Skeletal muscle tissue (tissue), 4 donors: Measurements from ENCODE around the gene VSIG10. TPM values are rescaled to one million over a fixed set of nuclear protein-coding genes. Genes with fewer than 3 reads are reported as not detected.
"Not testable (repeated sequence)": the region's sequence is repeated elsewhere in the genome, so short reads cannot be mapped to it uniquely, and the experiment has no call there.

Experiments
- H3K27ac ChIP-seq: one replicate; pipeline ENCODE4 v1.7.0; 2013; ENCODE audit warnings: mild to moderate bottlenecking, low read depth, low read length, inconsistent platforms
- H3K27me3 ChIP-seq, 3 donors: one replicate each; pipeline ENCODE4 v1.7.0; 2013; ENCODE audit warnings: low read length in 3 of 3; ENCODE audit not compliant: control insufficient read depth in 3 of 3, insufficient read depth in 3 of 3
- H3K36me3 ChIP-seq, 3 donors: one replicate each; pipeline ENCODE4 v1.7.0; 2013; ENCODE audit warnings: low read length in 3 of 3; ENCODE audit not compliant: control insufficient read depth in 3 of 3, insufficient read depth in 3 of 3
- H3K4me1 ChIP-seq, 3 donors: one replicate each; pipeline ENCODE4 v1.7.0; 2013; ENCODE audit warnings: low read length in 3 of 3, mild to moderate bottlenecking in 3 of 3; ENCODE audit not compliant: control insufficient read depth in 3 of 3, insufficient read depth in 3 of 3
- H3K4me3 ChIP-seq, 3 donors: one replicate each; pipeline ENCODE4 v1.7.0; 2013; ENCODE audit warnings: low read length in 3 of 3
- H3K9ac ChIP-seq, 3 donors: one replicate each; pipeline ENCODE4 v1.7.0; 2013; ENCODE audit warnings: low read length in 3 of 3, mild to moderate bottlenecking in 3 of 3, moderate library complexity in 2 of 3, low read depth in 1 of 3
- H3K9me3 ChIP-seq, 3 donors: one replicate each; pipeline ENCODE4 v1.7.0; 2013; ENCODE audit warnings: low read length in 3 of 3; ENCODE audit not compliant: control insufficient read depth in 3 of 3
- total RNA-seq: library from RNA; depleted of rRNA; stranded (reverse); fragments of >200 nt; gene quantifications from one replicate; pipeline ENCODE4 v1.2.3, GENCODE V29; 2014
- donor health status: Osteomylitis.

The VSIG10 gene
- total RNA-seq, 1 donor from 2014 or later, result 20.4 TPM

DNA sequence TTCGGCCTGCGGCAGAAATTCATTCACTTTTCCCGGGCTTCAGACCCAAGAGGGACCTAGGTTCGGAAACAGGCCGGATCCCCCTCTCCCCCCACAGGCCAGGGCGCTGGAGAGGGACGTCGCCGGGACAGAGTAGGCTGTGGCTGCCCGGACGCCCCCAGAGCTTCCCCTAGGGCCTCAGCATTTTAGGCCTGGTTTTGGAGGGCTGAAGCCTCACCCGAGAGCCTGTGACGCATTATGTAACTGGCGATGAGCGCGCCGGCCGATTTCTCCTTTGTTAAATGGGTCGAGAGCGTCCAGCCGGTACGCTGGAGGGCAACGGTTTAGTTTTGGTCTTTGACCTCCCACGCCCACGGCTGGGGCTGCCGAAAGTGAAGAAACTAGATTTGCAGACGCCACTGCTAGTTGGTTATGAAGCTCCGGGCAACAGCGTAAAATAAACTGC lies 32.8 kb upstream of the VSIG10 start:
- Histone ChIP-seq H3K27ac (peak overlapping the region; percentile 89), H3K36me3 (peaks cover 18 to 25% (median 21%) of the 10 kb centered on the region in 3 donors), H3K4me3 (peak overlapping the region; percentile 85 to 93 (median 88)), H3K9me3 (no peaks in the 10 kb centered on the region), H3K4me1 (peaks cover 16 to 39% (median 25%) of the 10 kb centered on the region in 3 donors), H3K27me3 (no peaks in the 10 kb centered on the region), H3K9ac (peak overlapping the region; percentile 94 to 98 (median 94))

GRCh38 chr12:118135788-118136558 lies 32.2 kb upstream of the VSIG10 start, which contains the start of gene PEBP1:
Gene PEBP1 (plus strand): TSS chr12:118136124. CDS start chr12:118136210, 86 bp downstream.
- Histone ChIP-seq H3K9me3 (no peaks in the 10 kb centered on the region), H3K4me1 (peaks cover 16 to 40% (median 25%) of the 10 kb centered on the region in 3 donors), H3K36me3 (peaks cover 15 to 21% (median 17%) of the 10 kb centered on the region in 3 donors), H3K27ac (peak within 1 kb of the TSS; percentile 89), H3K9ac (peak within 1 kb of the TSS; percentile 94 to 98 (median 94)), H3K27me3 (no peaks in the 10 kb centered on the region), H3K4me3 (peak within 1 kb of the TSS; percentile 85 to 93 (median 88))

GRCh38 chr12:118129436-118129835 lies 25.6 kb upstream of the VSIG10 start:
- H3K36me3 ChIP-seq, H3K9me3 ChIP-seq, H3K9ac ChIP-seq, H3K4me3 ChIP-seq, H3K27ac ChIP-seq, H3K27me3 ChIP-seq: not testable (repeated sequence)
- H3K4me1 ChIP-seq, result peaks cover 3 to 10% (median 7%) of the 10 kb centered on the region in 3 donors

GRCh38 chr12:118127867-118128266 lies 24.1 kb upstream of the VSIG10 start:
- Histone ChIP-seq H3K4me3 (no peak overlapping the region), H3K9ac (no peak overlapping the region), H3K36me3 (peaks cover 0 to 2% (median 0%) of the 10 kb centered on the region in 3 donors), H3K27ac (no peak overlapping the region), H3K9me3 (no peaks in the 10 kb centered on the region), H3K4me1 (peaks cover 3 to 10% (median 7%) of the 10 kb centered on the region in 3 donors), H3K27me3 (no peaks in the 10 kb centered on the region)

GRCh38 chr12:118126119-118126757 lies 22.4 kb upstream of the VSIG10 start:
- Histone ChIP-seq H3K27ac (no peak overlapping the region), H3K27me3 (no peaks in the 10 kb centered on the region), H3K9me3 (no peaks in the 10 kb centered on the region), H3K4me1 (no peaks in the 10 kb centered on the region), H3K9ac (no peak overlapping the region), H3K4me3 (no peak overlapping the region), H3K36me3 (peaks cover 0 to 2% (median 0%) of the 10 kb centered on the region in 3 donors)

DNA sequence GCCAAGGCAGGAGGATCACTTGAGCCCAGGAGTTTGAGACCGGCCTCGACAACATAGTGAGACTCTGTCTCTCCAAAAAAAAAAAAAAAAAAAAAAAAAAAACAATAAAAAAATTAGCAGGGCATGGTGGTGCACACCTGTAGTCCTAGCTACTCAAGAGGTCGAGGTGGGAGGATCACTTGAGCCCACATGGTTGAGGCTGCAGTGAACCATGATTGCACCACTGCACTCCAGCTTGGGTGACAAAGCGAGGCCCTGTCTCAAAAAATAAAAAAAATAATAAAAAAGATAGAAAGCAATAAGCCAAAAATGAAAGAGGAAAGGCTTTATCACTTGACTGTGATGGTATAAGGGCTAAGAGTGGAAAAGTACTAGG lies 21.9 kb upstream of the VSIG10 start:
- Histone ChIP-seq H3K27me3 (no peaks in the 10 kb centered on the region), H3K4me1 (no peaks in the 10 kb centered on the region), H3K4me3 (no peak overlapping the region), H3K9ac (no peak overlapping the region), H3K36me3 (peaks cover 0 to 2% (median 0%) of the 10 kb centered on the region in 3 donors), H3K27ac (no peak overlapping the region), H3K9me3 (no peaks in the 10 kb centered on the region)

- Histone ChIP-seq H3K27ac (no peak overlapping the region), H3K27me3 (no peaks in the 10 kb centered on the region), H3K9ac (no peak overlapping the region), H3K9me3 (no peaks in the 10 kb centered on the region), H3K4me3 (no peak overlapping the region), H3K36me3 (peaks cover 0 to 2% (median 0%) of the 10 kb centered on the region in 3 donors), H3K4me1 (no peaks in the 10 kb centered on the region)
These were observed 20.6 kb upstream of the VSIG10 start for GRCh38 chr12:118124333-118124874.

- no peaks in the 10 kb centered on the region for H3K9me3 ChIP-seq
- H3K4me3 ChIP-seq, result no peak overlapping the region
- H3K9ac ChIP-seq, result no peak overlapping the region
- H3K36me3 ChIP-seq, result peaks cover 0 to 2% (median 0%) of the 10 kb centered on the region in 3 donors
- no peak overlapping the region for H3K27ac ChIP-seq
- no peaks in the 10 kb centered on the region for H3K27me3 ChIP-seq
- no peaks in the 10 kb centered on the region for H3K4me1 ChIP-seq
These were observed 18.5 kb upstream of the VSIG10 start for GRCh38 chr12:118122264-118122663.

GRCh38 chr12:118120579-118121363 lies 17.0 kb upstream of the VSIG10 start:
- Histone ChIP-seq H3K4me1 (no peaks in the 10 kb centered on the region), H3K27me3 (no peaks in the 10 kb centered on the region), H3K27ac (no peak overlapping the region), H3K9me3 (no peaks in the 10 kb centered on the region), H3K4me3 (no peak overlapping the region), H3K36me3 (peaks cover 0 to 3% (median 0%) of the 10 kb centered on the region in 3 donors), H3K9ac (peak overlapping the region in 1 of 3 donors; percentile 51)
